Sigmoid colon (tissue), 7 donors: Measurements from ENCODE around the gene SLC22A2. TPM values are rescaled to one million over a fixed set of nuclear protein-coding genes. Genes with fewer than 3 reads are reported as not detected.
"Not testable (repeated sequence)": the region's sequence is repeated elsewhere in the genome, so short reads cannot be mapped to it uniquely, and the experiment has no call there.

Experiments
- DNase-seq: peaks from one replicate; pipeline ENCODE4 v3.0.0-alpha.2; 2019
- H3K27ac ChIP-seq, 4 donors: fragments of 200-600 bp; sonication (generic); one replicate each; pipeline ENCODE4 v1.5.1; 2016 to 2019; ENCODE audit warnings: mild to moderate bottlenecking in 1 of 4
- H3K27me3 ChIP-seq, 3 donors: fragments of 200-600 bp; sonication (generic); one replicate each; pipeline ENCODE4 v1.5.1; 2019; ENCODE audit warnings: mild to moderate bottlenecking in 1 of 3
- H3K36me3 ChIP-seq, 4 donors: fragments of 200-600 bp; sonication (generic); one replicate each; pipeline ENCODE4 v1.5.1; 2016 to 2019
- H3K4me1 ChIP-seq, 4 donors: fragments of 200-600 bp; sonication (generic); one replicate each; pipeline ENCODE4 v1.5.1; 2017 to 2019
- H3K4me3 ChIP-seq, 4 donors: fragments of 200-600 bp; sonication (generic); one replicate each; pipeline ENCODE4 v1.5.1; 2017 to 2019; ENCODE audit warnings: mild to moderate bottlenecking in 2 of 4, moderate library complexity in 1 of 4
- H3K9me3 ChIP-seq, 4 donors: fragments of 200-600 bp in 3 of 4; sonication (generic) in 3 of 4; one replicate each; pipeline versions ENCODE4 v1.5.1 to v1.6.1; 2013 to 2019
- CTCF ChIP-seq, 4 experiments: fragments of 450-650 bp in 3 of 4; fragments of 200-600 bp in 1 of 4; IDR thresholded peaks; one replicate each; pipeline ENCODE4 v1.5.1; 2016 to 2019; ENCODE audit warnings: antibody characterized with exemption in 4 of 4, mild to moderate bottlenecking in 3 of 4, moderate library complexity in 2 of 4
- EP300 ChIP-seq, 4 donors: sonication (generic); formaldehyde crosslinking; IDR thresholded peaks; one replicate each; pipeline ENCODE4 v1.6.1; 2017; ENCODE audit warnings: antibody characterized with exemption in 4 of 4
- POLR2A ChIP-seq, 2 donors: fragments of 450-650 bp; IDR thresholded peaks; one replicate each; pipeline ENCODE4 v1.6.1; 2016; ENCODE audit warnings: antibody characterized with exemption in 2 of 2, mild to moderate bottlenecking in 2 of 2, moderate library complexity in 2 of 2
- POLR2AphosphoS5 ChIP-seq, 4 donors: sonication (generic); formaldehyde crosslinking; IDR thresholded peaks; one replicate each; pipeline ENCODE4 v1.6.1; 2017; ENCODE audit warnings: antibody characterized with exemption in 4 of 4
- WGBS, 2 donors: extraction: QIAGEN DNeasy Blood & Tissue Kit; methylation state at CpG; one replicate each; pipeline ENCODE4 v1.1.7; 2013; 5-methylcytosine and 5-hydroxymethylcytosine counted together
- intact Hi-C: fragments of 100-400 bp; cut with DNase I; formaldehyde crosslinking; loops from one replicate; pipeline ENCODE4 v1.15.1; 2023
- polyA plus RNA-seq, 3 donors: library from polyadenylated mRNA; stranded (reverse); fragments of 200-250 nt; gene quantifications; one replicate each; pipeline ENCODE4 v1.2.3, GENCODE V29; 2013
- total RNA-seq, 4 donors: library from RNA; depleted of rRNA; stranded (reverse); fragments of >200 nt; gene quantifications; one replicate each; pipeline ENCODE4 v1.1.0, GENCODE V29; 2016
- donor health status: healthy with polysubstance abuse.
- donor health status: Bipolar disorder and iron deficiency.
- donor health status: healthy.

SLC22A2 gene
- total and polyA plus RNA-seq, 7 donors = 0.27 to 0.99 (median 0.32) TPM; not detected in 3

- intact Hi-C loops, H3K4me3 ChIP-seq, H3K27me3 ChIP-seq, H3K9me3 ChIP-seq, H3K36me3 ChIP-seq, H3K27ac ChIP-seq, DNase-seq: not testable (repeated sequence)
- H3K4me1 ChIP-seq = peaks cover 0 to 32% (median 12%) of the 10 kb centered on the region in 4 donors
- 66 to 73% methylated on average over 12 of the region's 12 CpGs for WGBS, 2 donors
Measured at GRCh38 chr6:160233950-160234640, 24.5 kb downstream of the SLC22A2 start.

GRCh38 chr6:160227769-160228161 lies 30.9 kb downstream of the SLC22A2 start:
- no peaks in the 10 kb centered on the region for H3K27me3 ChIP-seq
- no peak overlapping the region for H3K27ac ChIP-seq
- peaks cover 0 to 26% (median 15%) of the 10 kb centered on the region in 4 donors for H3K4me1 ChIP-seq
- no peak overlapping the region for H3K4me3 ChIP-seq
- no peak for DNase-seq
- H3K36me3 ChIP-seq = no peaks in the 10 kb centered on the region
- TF ChIP-seq POLR2A (IDR thresholded peaks at IDR 0.05) = no peak
- TF ChIP-seq EP300 (IDR thresholded peaks at IDR 0.05) = no peak
- no peak for TF ChIP-seq CTCF (IDR thresholded peaks at IDR 0.05)
- TF ChIP-seq POLR2AphosphoS5 (IDR thresholded peaks at IDR 0.05) = no peak
- intact Hi-C loops = loop anchor here (10.0 kb wide), 1 partner anchor 207 kb away; no protein-coding TSS in a partner anchor
- WGBS, 2 donors = 70 to 80% methylated on average over 1 of the region's 1 CpG
- no peaks in the 10 kb centered on the region for H3K9me3 ChIP-seq

GRCh38 chr6:160227038-160227768 lies 31.4 kb downstream of the SLC22A2 start:
- Histone ChIP-seq H3K27ac (no peak overlapping the region), H3K4me1 (peaks cover 0 to 26% (median 15%) of the 10 kb centered on the region in 4 donors), H3K27me3 (no peaks in the 10 kb centered on the region), H3K36me3 (no peaks in the 10 kb centered on the region), H3K9me3 (no peaks in the 10 kb centered on the region), H3K4me3 (no peak overlapping the region)
- intact Hi-C loops = loop anchor here (10.0 kb wide), 1 partner anchor 208 kb away; no protein-coding TSS in a partner anchor
- no peak for TF ChIP-seq POLR2AphosphoS5 (IDR thresholded peaks at IDR 0.05)
- TF ChIP-seq CTCF (IDR thresholded peaks at IDR 0.05) = no peak
- TF ChIP-seq EP300 (IDR thresholded peaks at IDR 0.05) = no peak
- no peak for TF ChIP-seq POLR2A (IDR thresholded peaks at IDR 0.05)
- no peak for DNase-seq
- WGBS, 2 donors = 87 to 89% methylated on average over 4 of the region's 4 CpGs

- no peak overlapping the region for H3K4me3 ChIP-seq
- WGBS, 2 donors = 80 to 89% methylated on average over 7 of the region's 7 CpGs
- no peaks in the 10 kb centered on the region for H3K36me3 ChIP-seq
- no peak overlapping the region for H3K27ac ChIP-seq
- TF ChIP-seq POLR2AphosphoS5 (IDR thresholded peaks at IDR 0.05) (no peak), CTCF (IDR thresholded peaks at IDR 0.05) (no peak), POLR2A (IDR thresholded peaks at IDR 0.05) (no peak), EP300 (IDR thresholded peaks at IDR 0.05) (no peak)
- H3K9me3 ChIP-seq = no peaks in the 10 kb centered on the region
- DNase-seq = no peak
- H3K27me3 ChIP-seq = no peaks in the 10 kb centered on the region
- intact Hi-C loops = loop anchor here (10.0 kb wide), 1 partner anchor 209 kb away; no protein-coding TSS in a partner anchor
- peaks cover 0 to 26% (median 15%) of the 10 kb centered on the region in 4 donors for H3K4me1 ChIP-seq
Measured at GRCh38 chr6:160226118-160226591, 32.5 kb downstream of the SLC22A2 start.

GRCh38 chr6:160224639-160225237 lies 33.9 kb downstream of the SLC22A2 start:
- Histone ChIP-seq H3K27me3 (no peaks in the 10 kb centered on the region), H3K4me3 (no peak overlapping the region), H3K9me3 (no peaks in the 10 kb centered on the region), H3K4me1 (peaks cover 0 to 13% (median 6%) of the 10 kb centered on the region in 4 donors), H3K27ac (peak overlapping the region in 2 of 4 donors; percentile 35 to 45), H3K36me3 (no peaks in the 10 kb centered on the region)
- intact Hi-C loops = loop anchor here (10.0 kb wide), 1 partner anchor 210 kb away; no protein-coding TSS in a partner anchor
- no peak for DNase-seq
- TF ChIP-seq POLR2A (IDR thresholded peaks at IDR 0.05) (no peak), EP300 (IDR thresholded peaks at IDR 0.05) (no peak), CTCF (IDR thresholded peaks at IDR 0.05) (no peak), POLR2AphosphoS5 (IDR thresholded peaks at IDR 0.05) (no peak)
- WGBS, 2 donors = 88 to 93% methylated on average over 3 of the region's 3 CpGs
